GM19193 (cell line): ENCODE data around the gene ANKRD17.

Experiments
- POLR2A ChIP-seq: IDR thresholded peaks from 4 replicates; pipeline ENCODE4 v1.6.1; 2011; ENCODE audit not compliant: insufficient read depth, insufficient read length; ENCODE audit errors: extremely low read depth

Gene ANKRD17

GRCh38 chr4:73258686-73259570 lies at the start of gene ANKRD17:
TSS of gene ANKRD17 (minus strand) at chr4:73258798. CDS start at chr4:73258668, 130 bp downstream.
- TF ChIP-seq POLR2A: peak; percentile 93

DNA sequence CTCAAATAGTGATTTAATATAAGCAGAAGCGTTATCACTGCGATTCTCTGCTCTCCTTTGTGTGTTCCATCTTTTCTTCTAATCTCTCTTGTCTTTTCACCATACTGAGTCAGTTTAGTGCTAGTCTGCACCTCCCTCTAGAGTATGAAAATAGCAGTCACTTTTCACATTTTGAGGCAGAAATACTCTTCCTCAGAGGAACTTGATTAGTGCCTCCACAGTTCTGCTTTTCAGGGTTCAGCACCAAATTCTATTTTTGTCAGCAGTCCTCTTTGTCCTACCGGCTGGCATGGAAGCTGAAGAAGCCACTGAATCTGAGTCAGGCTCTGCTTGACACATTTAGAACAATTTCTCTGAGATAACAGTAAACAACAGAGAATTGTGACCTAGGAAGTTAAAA lies 49.7 kb upstream of the ANKRD17 start:
- TF ChIP-seq POLR2A: no peak

- no peak for TF ChIP-seq POLR2A
These were observed 45.1 kb upstream of the ANKRD17 start for GRCh38 chr4:73303711-73304110.

- TF ChIP-seq POLR2A: no peak
These were observed 41.1 kb upstream of the ANKRD17 start for GRCh38 chr4:73299548-73300280.

DNA sequence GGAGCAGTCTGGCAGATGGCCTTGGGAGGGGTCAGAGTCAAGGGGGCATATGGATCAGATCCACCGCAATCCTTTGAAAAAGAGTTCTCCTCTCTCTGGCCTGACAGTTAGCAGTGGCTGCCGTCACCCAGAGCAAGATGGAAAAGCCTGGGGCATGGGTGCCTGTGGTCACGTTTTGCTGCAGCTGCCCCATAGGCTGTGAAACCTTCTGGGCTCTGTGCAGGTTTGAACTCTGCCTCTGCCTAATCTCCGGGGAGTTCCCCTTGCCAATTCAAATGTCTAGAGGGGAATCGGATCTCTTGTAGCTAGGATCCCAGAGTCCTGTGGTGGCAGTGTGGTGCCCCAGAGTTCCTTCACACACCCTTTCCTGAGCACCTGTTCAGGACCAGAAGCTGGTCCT lies 23.4 kb upstream of the ANKRD17 start:
- TF ChIP-seq POLR2A: no peak

DNA sequence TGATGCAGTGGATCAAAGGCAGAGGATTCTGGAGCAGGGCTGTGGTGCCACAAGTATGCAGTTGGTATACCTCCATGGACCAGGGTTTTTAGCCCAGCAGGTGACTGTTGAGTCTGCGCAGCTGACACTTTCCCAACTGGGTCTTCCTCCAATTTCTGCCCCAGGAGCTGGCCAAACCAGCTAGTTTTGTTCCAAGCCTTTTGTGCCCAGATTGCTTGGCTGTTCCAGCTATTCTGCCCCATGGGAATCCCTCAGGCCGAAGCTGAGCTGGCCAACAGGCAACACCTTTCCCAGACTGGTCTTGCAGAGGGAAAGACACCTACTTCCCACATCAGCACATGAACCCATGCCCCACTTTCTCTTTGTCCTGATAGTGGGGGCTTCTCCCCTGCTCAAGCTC lies 22.8 kb upstream of the ANKRD17 start:
- no peak for TF ChIP-seq POLR2A

DNA sequence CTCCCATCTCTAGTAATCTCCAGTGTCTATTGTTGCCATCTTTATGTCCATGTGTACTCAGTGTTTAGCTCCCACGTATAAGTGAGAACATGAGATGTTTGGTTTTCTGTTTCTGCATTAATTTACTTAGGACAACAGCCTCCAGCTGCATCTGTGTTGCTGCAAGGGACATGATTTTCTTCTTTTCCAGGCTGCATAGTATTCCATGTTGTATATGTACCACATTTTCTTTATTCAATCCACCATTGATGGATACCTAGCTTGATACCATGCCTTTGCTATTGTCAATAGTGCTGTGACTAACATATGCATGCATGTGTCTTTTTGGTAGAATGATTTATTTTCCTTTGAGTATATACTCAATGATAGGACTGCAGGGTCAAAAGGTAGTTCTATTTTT lies 18.6 kb upstream of the ANKRD17 start:
- TF ChIP-seq POLR2A: no peak

DNA sequence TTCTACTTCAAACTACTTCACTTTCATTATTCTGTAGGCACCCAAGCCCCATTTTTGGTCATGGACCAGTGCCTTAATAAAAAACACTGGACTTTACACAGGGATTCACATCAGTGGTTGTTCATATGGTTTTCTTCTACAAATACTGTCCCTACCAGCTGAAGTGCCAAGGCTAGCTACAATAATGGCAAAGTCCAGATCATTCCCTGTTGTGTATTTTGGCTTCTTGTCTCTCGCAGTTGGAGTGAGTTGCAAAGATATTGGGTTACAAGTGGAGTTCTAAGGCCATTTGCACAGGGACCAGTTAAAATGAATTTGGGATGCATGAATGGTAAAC lies 16.7 kb upstream of the ANKRD17 start:
- TF ChIP-seq POLR2A: no peak

DNA sequence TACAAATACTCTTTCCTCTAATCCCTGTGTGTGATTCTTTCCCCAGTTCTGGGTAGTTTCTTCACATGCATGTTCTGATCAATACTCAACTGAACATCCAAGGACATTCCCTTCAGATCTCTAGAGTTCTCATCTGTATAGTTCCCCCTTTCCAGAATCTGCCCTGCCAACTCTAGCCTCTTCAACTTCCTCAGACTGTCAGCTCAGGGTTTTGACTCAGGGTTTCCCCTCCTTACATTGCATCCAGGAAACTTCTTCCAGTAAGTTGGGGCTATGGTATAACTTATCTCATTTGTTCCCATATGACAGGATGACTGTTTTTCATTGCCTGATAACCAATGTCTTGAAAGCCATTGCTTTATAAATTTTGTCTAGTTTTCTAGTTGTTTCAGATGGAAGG lies 14.2 kb upstream of the ANKRD17 start:
- no peak for TF ChIP-seq POLR2A

DNA sequence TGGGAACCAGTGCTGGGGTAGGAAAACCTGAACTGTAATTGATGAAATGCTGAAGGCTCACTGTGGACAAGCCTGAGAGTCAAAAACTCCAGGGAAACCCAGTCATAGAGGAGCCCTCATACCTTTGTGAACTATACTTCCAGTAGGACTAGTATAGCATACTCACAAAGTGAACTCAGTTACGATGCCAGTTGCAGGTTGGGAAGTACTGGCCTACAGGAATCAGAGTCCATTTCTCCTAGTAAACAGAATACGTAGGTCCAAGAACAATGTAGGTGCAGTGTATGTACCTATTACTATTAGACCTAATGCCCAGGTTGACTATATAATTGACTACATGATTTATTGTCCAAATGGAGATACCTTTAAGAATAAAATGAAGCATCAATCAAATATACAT lies 8.5 kb upstream of the ANKRD17 start:
- no peak for TF ChIP-seq POLR2A

GRCh38 chr4:73259571-73260090 lies 1.0 kb upstream of the ANKRD17 start:
- no peak for TF ChIP-seq POLR2A

DNA sequence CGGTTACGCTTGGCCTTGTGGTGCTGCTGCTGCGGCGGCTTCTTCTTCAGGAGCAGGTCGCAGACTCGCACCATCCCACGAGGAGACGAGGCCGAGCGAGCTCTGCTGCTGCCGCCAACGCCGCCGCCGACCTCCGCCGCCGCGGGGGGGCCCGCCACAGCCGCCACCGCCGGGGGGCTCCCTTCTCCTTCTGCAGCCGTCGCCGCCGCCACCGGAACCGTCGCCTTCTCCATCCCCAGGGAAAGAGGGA lies 237 bp downstream of the ANKRD17 start:
- no peak for TF ChIP-seq POLR2A

GRCh38 chr4:73257651-73258435 lies 755 bp downstream of the ANKRD17 start:
- no peak for TF ChIP-seq POLR2A

DNA sequence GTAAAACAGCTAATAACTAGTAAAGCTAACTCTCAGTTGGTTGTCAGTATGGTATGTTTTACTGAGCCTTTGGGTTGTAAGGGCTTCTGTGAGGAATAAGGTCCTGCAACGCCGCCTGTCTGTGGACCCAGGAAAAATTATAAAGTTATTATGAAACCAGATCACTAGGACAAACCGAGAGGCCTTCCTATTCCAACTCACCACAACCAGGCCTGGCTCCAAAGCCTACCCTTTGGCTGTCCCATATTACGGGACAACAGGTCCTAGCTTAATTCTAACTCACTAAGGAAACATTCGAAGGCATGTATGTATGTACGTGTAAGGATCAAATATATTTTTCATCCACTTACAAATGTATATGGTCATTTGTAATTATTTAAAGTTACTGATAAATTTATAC lies 1.4 kb downstream of the ANKRD17 start:
- TF ChIP-seq POLR2A: no peak

DNA sequence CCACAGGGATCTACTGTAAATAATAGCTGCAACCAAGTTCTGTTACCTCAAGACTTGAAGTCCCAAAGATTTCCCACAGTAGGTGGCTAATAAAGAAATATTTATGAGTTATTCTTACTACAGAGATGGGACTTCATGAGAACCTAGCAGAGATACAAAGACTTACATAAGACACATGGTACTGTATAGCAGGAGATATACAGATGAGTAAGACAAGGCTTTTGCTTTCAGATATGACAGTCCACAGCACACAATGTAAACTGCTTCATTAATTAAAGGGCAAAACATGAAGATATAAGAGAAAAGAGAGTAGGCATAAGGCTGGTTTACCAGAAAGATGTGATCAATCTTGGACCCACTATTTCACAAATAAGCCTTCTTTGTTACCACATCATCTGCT lies 6.6 kb downstream of the ANKRD17 start:
- no peak for TF ChIP-seq POLR2A

DNA sequence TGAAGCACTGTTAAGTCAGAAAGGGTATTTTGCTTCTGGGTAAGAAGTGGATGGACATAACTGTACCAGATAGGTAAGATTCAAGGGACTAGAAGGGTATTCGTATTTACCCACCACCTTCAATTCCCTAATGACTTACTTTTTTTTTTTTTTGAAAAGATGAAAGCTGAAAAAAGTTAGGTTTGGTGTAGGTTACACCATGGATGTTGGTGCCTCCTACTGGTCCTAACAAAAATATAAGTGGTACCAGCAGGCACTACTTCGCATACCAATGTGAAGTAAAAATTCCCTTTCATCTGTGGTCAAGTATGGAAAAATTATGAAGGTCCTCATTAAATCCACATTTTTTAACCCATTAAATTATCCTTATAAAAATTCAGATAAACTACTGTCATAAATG lies 7.2 kb downstream of the ANKRD17 start:
- no peak for TF ChIP-seq POLR2A

GRCh38 chr4:73250642-73251041 lies 8.0 kb downstream of the ANKRD17 start:
- TF ChIP-seq POLR2A: no peak
